ENCODE measurements around the gene ME2.

GRCh38 chr18:50880119-50880465, 1.2 kb downstream of the ME2 start:
- TF ChIP-seq CTCF (IDR thresholded peaks at IDR 0.05) (no peak), POLR2A (IDR thresholded peaks at IDR 0.05) (no peak)

All from body of pancreas (tissue), 4 donors.